HG02970 (cell line): Measurements from ENCODE around the gene RASAL1.

Experiments used
- ATAC-seq: cut with Tn5 transposase; IDR thresholded peaks from one replicate; pipeline ENCODE4 v1.9.1; 2021; ENCODE audit warnings: mild to moderate bottlenecking, moderate library complexity, moderate number of reproducible peaks; ENCODE audit not compliant: unreplicated experiment, low FRiP score

The RASAL1 gene

GRCh38 chr12:113135178-113136127 is at the start of gene RASAL1:
Gene RASAL1 (minus strand): TSS chr12:113135761. CDS start chr12:113135462, 299 bp downstream.
- ATAC-seq = no peak

- ATAC-seq = peak; percentile 73
Measured at GRCh38 chr12:113184900-113185179, 49.3 kb upstream of the RASAL1 start.

- peak; percentile 35 for ATAC-seq
Measured at GRCh38 chr12:113184098-113184899, 48.7 kb upstream of the RASAL1 start.

- ATAC-seq = no peak
Measured at GRCh38 chr12:113183030-113183589, 47.5 kb upstream of the RASAL1 start.

GRCh38 chr12:113181975-113182374 is 46.4 kb upstream of the RASAL1 start:
- ATAC-seq = no peak

- ATAC-seq = no peak
Measured at GRCh38 chr12:113180333-113180732, 44.8 kb upstream of the RASAL1 start.

- ATAC-seq = no peak
Measured at GRCh38 chr12:113179023-113179422, 43.5 kb upstream of the RASAL1 start.

- ATAC-seq = no peak
Measured at GRCh38 chr12:113174461-113175384, 39.2 kb upstream of the RASAL1 start.

GRCh38 chr12:113173081-113173698 is 37.6 kb upstream of the RASAL1 start:
- ATAC-seq = no peak

GRCh38 chr12:113172185-113172584 is 36.6 kb upstream of the RASAL1 start:
- no peak for ATAC-seq

- ATAC-seq = no peak
Measured at GRCh38 chr12:113171543-113171942, 36.0 kb upstream of the RASAL1 start.

GRCh38 chr12:113170926-113171325 is 35.4 kb upstream of the RASAL1 start:
- ATAC-seq = no peak

GRCh38 chr12:113170457-113170856 is 34.9 kb upstream of the RASAL1 start:
- ATAC-seq = no peak

GRCh38 chr12:113169697-113170096 is 34.1 kb upstream of the RASAL1 start:
- no peak for ATAC-seq

GRCh38 chr12:113167868-113168267 is 32.3 kb upstream of the RASAL1 start:
- ATAC-seq = no peak

- ATAC-seq = no peak
Measured at GRCh38 chr12:113165521-113166450, 30.2 kb upstream of the RASAL1 start.

- no peak for ATAC-seq
Measured at GRCh38 chr12:113164014-113164413, 28.5 kb upstream of the RASAL1 start.

GRCh38 chr12:113163030-113163360 is 27.4 kb upstream of the RASAL1 start:
- ATAC-seq = no peak
